Left lung (tissue), 10 donors: ENCODE measurements around the gene XRRA1. TPM values are rescaled to one million over a fixed set of nuclear protein-coding genes. Genes with fewer than 3 reads are reported as not detected.

Source experiments
- ATAC-seq: fragments of 200-7000 bp; cut with Tn5 transposase; one replicate; pipeline ENCODE4 v1.9.1; 2020; ENCODE audit warnings: moderate library complexity
- DNase-seq, 4 donors: peaks; one replicate each; pipeline ENCODE4 v3.0.0-alpha.2; 2013 to 2020
- H3K27ac ChIP-seq, 2 donors: fragments of 200-600 bp; sonication (generic) in 1 of 2; one replicate each; pipeline versions ENCODE4 v1.5.0 to v1.8.0; 2020 to 2021
- H3K27me3 ChIP-seq, 2 donors: fragments of 200-600 bp; sonication (generic) in 1 of 2; one replicate each; pipeline versions ENCODE4 v1.5.0 to v1.8.0; 2020 to 2021
- H3K36me3 ChIP-seq, 2 donors: fragments of 200-600 bp; sonication (generic) in 1 of 2; one replicate each; pipeline versions ENCODE4 v1.5.0 to v1.8.0; 2020 to 2021
- H3K4me1 ChIP-seq, 2 donors: fragments of 200-600 bp; one replicate each; pipeline ENCODE4 v1.8.0; 2021
- H3K4me3 ChIP-seq, 2 donors: fragments of 200-600 bp; sonication (generic) in 1 of 2; one replicate each; pipeline versions ENCODE4 v1.5.0 to v1.8.0; 2020 to 2021; ENCODE audit warnings: mild to moderate bottlenecking in 1 of 2
- H3K9me3 ChIP-seq, 2 donors: fragments of 200-600 bp; sonication (generic) in 1 of 2; one replicate each; pipeline versions ENCODE4 v1.5.0 to v1.8.0; 2020 to 2021
- intact Hi-C, 2 donors: fragments of 100-400 bp; cut with DNase I; formaldehyde crosslinking; loops; one replicate each; pipeline versions ENCODE4 v1.11.2 to v1.14.2; 2022
- polyA plus RNA-seq, 6 donors: library from polyadenylated mRNA; unstranded; fragments of 120-200 nt; gene quantifications; one replicate each; pipeline ENCODE4 v1.2.1, GENCODE V29; 2013; ENCODE audit not compliant: insufficient read length in 6 of 6
- total RNA-seq, 2 donors: library from RNA; stranded (reverse); fragmentation: NEBNext Ultra II Directional; extraction: Animal tissue kit (Norgen Biotek cat#: 25700); gene quantifications; one replicate each; pipeline ENCODE4 v1.2.1, GENCODE V29; 2021
- TF ChIP-seq, protein P1 (sequence below), 2 donors: fragments of 200-600 bp; sonication (generic) in 1 of 2; IDR thresholded peaks; one replicate each; pipeline versions ENCODE4 v1.5.0 to v1.8.0; 2021; ENCODE audit warnings: antibody characterized with exemption in 2 of 2
- donor health status: DM: no; HTN: yes; CAD: no.
- donor health status: DM: no; HTN: no; CAD: no.

The XRRA1 gene
- total and polyA plus RNA-seq, 8 donors = 8.4 to 21.3 (median 16.7) TPM

DNA sequence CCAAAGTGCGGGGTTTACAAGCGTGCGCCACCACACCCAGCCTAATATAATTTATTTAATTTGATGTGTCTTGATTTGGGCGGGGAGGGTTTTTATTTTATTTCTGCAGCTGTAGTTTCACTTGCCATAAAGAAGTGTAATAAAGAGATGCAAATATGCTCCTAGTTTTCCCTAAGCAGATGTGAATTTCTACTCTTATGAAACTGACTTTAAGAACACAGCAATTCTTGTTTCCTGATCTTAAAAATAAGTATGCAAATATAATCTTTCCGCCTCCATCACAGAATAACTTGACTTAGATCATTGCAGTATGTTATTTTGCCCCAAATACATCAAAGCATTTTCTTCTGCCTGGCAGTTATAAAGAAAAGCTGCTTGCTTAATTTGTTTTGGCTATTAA, 4.6 kb upstream of the XRRA1 start:
- DNase-seq = no peak
- intact Hi-C loops = no loop called here
- peaks cover 21 to 68% of the 10 kb centered on the region in 2 donors for H3K4me1 ChIP-seq
- no peaks in the 10 kb centered on the region for H3K27me3 ChIP-seq
- no peak overlapping the region for H3K4me3 ChIP-seq
- ATAC-seq = no peak
- H3K27ac ChIP-seq = no peak overlapping the region
- peaks cover 0 to 8% of the 10 kb centered on the region in 2 donors for H3K36me3 ChIP-seq
- no peaks in the 10 kb centered on the region for H3K9me3 ChIP-seq
- TF ChIP-seq, protein P1, sequence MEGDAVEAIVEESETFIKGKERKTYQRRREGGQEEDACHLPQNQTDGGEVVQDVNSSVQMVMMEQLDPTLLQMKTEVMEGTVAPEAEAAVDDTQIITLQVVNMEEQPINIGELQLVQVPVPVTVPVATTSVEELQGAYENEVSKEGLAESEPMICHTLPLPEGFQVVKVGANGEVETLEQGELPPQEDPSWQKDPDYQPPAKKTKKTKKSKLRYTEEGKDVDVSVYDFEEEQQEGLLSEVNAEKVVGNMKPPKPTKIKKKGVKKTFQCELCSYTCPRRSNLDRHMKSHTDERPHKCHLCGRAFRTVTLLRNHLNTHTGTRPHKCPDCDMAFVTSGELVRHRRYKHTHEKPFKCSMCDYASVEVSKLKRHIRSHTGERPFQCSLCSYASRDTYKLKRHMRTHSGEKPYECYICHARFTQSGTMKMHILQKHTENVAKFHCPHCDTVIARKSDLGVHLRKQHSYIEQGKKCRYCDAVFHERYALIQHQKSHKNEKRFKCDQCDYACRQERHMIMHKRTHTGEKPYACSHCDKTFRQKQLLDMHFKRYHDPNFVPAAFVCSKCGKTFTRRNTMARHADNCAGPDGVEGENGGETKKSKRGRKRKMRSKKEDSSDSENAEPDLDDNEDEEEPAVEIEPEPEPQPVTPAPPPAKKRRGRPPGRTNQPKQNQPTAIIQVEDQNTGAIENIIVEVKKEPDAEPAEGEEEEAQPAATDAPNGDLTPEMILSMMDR (IDR thresholded peaks at IDR 0.05) = no peak

DNA sequence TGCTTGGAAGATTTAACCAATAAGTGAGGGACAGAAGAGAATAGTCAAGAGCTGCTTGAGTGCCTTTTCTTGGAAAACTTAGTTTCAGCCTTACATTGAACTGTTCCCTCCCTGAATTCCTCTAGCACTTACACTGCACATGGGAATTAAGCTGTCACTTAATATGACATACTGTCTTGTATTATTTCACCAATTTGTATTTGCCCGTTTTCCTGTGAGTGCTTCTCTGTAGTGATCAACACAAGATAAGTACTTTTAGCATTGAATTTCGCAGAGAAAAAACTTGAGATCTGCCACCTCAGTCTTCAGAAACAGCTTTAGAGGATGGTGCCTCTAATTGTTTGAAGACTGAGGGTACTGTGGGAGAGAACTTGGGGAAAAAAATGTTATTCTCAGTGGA, 3.9 kb upstream of the XRRA1 start:
- no peaks in the 10 kb centered on the region for H3K9me3 ChIP-seq
- H3K27me3 ChIP-seq = no peaks in the 10 kb centered on the region
- peaks cover 0 to 8% of the 10 kb centered on the region in 2 donors for H3K36me3 ChIP-seq
- ATAC-seq (no peak), DNase-seq (no peak)
- H3K4me1 ChIP-seq = peaks cover 21 to 68% of the 10 kb centered on the region in 2 donors
- intact Hi-C loops = no loop called here
- H3K4me3 ChIP-seq = no peak overlapping the region
- no peak overlapping the region for H3K27ac ChIP-seq
- TF ChIP-seq, protein P1 (IDR thresholded peaks at IDR 0.05) = no peak

DNA sequence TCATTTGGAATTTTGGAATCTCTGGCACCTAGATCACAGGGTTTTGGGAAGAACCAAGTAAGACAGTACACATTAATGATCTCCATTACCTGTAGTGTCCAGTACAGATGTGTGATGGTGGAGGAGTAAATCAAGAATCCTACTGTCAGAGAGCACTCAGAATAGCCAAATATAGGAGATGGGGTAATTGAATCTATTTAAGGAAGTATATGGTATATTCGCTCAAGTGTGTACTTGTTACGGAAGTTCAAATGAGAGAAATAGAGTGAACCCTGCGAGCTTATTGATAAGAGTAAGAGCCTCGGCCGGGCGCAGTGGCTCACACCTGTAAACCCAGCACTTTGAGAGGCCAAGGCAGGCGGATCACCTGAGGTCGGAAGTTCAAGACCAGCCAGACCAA, 2.3 kb upstream of the XRRA1 start:
- DNase-seq (no peak), ATAC-seq (no peak)
- peaks cover 14 to 60% of the 10 kb centered on the region in 2 donors for H3K4me1 ChIP-seq
- H3K27me3 ChIP-seq = no peaks in the 10 kb centered on the region
- H3K4me3 ChIP-seq = peak overlapping the region in 1 of 2 donors; percentile 76
- TF ChIP-seq, protein P1 (IDR thresholded peaks at IDR 0.05) = no peak
- peaks cover 0 to 8% of the 10 kb centered on the region in 2 donors for H3K36me3 ChIP-seq
- H3K27ac ChIP-seq = no peak overlapping the region
- no peaks in the 10 kb centered on the region for H3K9me3 ChIP-seq
- intact Hi-C loops = no loop called here

DNA sequence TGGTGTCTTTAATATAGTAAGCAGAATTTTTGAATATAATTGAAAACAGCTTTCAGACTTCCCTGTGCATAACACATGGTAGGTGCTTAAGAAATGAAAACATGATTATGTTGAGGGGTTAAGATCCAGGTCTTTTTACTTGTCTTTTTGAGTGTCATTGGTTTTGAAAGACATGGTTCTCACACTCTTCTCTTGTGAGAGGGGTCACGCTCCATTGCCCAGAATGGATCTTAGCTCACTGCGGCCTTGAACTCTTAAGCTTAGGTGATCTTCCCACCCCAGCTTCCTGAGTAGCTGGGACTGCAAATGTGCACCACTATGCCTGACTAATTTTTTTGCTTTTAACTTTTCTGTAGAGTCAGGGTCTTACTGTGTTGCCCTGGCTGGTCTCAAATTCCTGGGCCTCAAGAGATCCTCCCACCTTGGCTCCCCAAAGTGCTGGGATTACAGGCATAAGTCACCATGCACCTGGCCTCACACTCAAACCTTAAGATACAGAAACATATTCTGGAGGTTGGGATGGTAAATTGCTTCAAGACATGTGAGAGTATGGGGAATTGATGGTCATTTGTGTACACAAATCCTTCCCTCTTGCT, 1.6 kb upstream of the XRRA1 start:
- no peak for DNase-seq
- Histone ChIP-seq H3K4me3 (peak overlapping the region; percentile 76 to 89), H3K4me1 (peaks cover 14 to 60% of the 10 kb centered on the region in 2 donors), H3K36me3 (peaks cover 0 to 8% of the 10 kb centered on the region in 2 donors), H3K27me3 (no peaks in the 10 kb centered on the region), H3K9me3 (no peaks in the 10 kb centered on the region), H3K27ac (no peak overlapping the region)
- intact Hi-C loops = no loop called here
- TF ChIP-seq, protein P1 (IDR thresholded peaks at IDR 0.05) = no peak
- no peak for ATAC-seq

DNA sequence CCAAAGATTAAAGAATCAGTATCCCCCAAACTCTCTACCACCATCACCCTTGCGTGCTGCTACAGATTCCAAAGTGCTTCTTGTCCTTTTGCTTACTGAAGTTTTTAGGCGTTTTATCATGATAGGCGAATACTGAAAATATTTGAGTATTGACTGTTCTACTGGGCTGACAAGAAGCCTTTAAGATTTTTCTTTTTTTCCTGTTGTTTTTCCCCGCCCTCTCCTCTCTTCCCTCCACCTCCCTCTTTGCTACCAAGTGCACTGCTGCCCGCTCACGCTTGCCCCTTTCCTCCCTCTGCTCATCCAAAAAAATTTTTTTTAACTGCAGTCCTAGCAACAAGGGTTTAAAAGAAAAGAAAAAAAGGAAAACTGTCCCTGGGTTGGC, 854 bp upstream of the XRRA1 start:
- ATAC-seq = peak; percentile 21
- TF ChIP-seq, protein P1 (IDR thresholded peaks at IDR 0.05) = no peak
- peak overlapping the region; percentile 62 to 88 for H3K27ac ChIP-seq

More for the DNA sequence above, 854 bp upstream of the XRRA1 start:
- H3K4me3 ChIP-seq = peak overlapping the region; percentile 76 to 89
- peaks cover 0 to 8% of the 10 kb centered on the region in 2 donors for H3K36me3 ChIP-seq
- peaks cover 14 to 56% of the 10 kb centered on the region in 2 donors for H3K4me1 ChIP-seq
- no peaks in the 10 kb centered on the region for H3K9me3 ChIP-seq
- intact Hi-C loops = no loop called here
- H3K27me3 ChIP-seq = no peaks in the 10 kb centered on the region
- DNase-seq = no peak
